Right atrium auricular region (tissue), 2 donors: ENCODE measurements around the gene UPF2. TPM values are rescaled to one million over a fixed set of nuclear protein-coding genes. Genes with fewer than 3 reads are reported as not detected.

Experiments
- DNase-seq: peaks from one replicate; pipeline ENCODE4 v3.0.0-alpha.2; 2019; ENCODE audit warnings: low spot score
- H3K27ac ChIP-seq, 2 donors: fragments of 200-600 bp; sonication (generic); 1 replicate in 1 of 2; 2 replicates in 1 of 2; pipeline ENCODE4 v1.5.1; 2016 to 2019
- H3K27me3 ChIP-seq, 2 donors: fragments of 200-600 bp; sonication (generic); one replicate each; pipeline versions ENCODE4 v1.5.1 to v1.6.0; 2017 to 2019
- H3K36me3 ChIP-seq: fragments of 200-600 bp; sonication (generic); one replicate; pipeline ENCODE4 v1.5.1; 2016
- H3K4me1 ChIP-seq, 2 donors: fragments of 200-600 bp; sonication (generic); one replicate each; pipeline versions ENCODE4 v1.5.1 to v1.6.0; 2017 to 2019
- H3K4me3 ChIP-seq, 2 donors: fragments of 200-600 bp; sonication (generic); 1 replicate in 1 of 2; 2 replicates in 1 of 2; pipeline ENCODE4 v1.5.1; 2017 to 2019; ENCODE audit warnings: mild to moderate bottlenecking in 1 of 2, moderate library complexity in 1 of 2
- H3K9me3 ChIP-seq, 2 donors: fragments of 200-600 bp; sonication (generic); one replicate each; pipeline ENCODE4 v1.5.1; 2019
- total RNA-seq, 2 donors: library from RNA; depleted of rRNA; stranded (reverse); fragments of >200 nt; gene quantifications; one replicate each; pipeline ENCODE4 v1.1.0, GENCODE V29; 2016
- TF ChIP-seq, protein P1 (sequence below), 2 donors: fragments of 200-600 bp; sonication (generic); IDR thresholded peaks; one replicate each; pipeline ENCODE4 v1.5.1; 2019; ENCODE audit warnings: antibody characterized with exemption in 2 of 2

UPF2 gene
- total RNA-seq, 2 donors from 2014 or later = 11.8 to 13.1 TPM

- Histone ChIP-seq H3K4me3 (no peak overlapping the region), H3K9me3 (no peaks in the 10 kb centered on the region), H3K27me3 (no peaks in the 10 kb centered on the region), H3K27ac (no peak overlapping the region), H3K36me3 (no peaks in the 10 kb centered on the region), H3K4me1 (peaks cover 0 to 8% of the 10 kb centered on the region in 2 donors)
- TF ChIP-seq, protein P1, sequence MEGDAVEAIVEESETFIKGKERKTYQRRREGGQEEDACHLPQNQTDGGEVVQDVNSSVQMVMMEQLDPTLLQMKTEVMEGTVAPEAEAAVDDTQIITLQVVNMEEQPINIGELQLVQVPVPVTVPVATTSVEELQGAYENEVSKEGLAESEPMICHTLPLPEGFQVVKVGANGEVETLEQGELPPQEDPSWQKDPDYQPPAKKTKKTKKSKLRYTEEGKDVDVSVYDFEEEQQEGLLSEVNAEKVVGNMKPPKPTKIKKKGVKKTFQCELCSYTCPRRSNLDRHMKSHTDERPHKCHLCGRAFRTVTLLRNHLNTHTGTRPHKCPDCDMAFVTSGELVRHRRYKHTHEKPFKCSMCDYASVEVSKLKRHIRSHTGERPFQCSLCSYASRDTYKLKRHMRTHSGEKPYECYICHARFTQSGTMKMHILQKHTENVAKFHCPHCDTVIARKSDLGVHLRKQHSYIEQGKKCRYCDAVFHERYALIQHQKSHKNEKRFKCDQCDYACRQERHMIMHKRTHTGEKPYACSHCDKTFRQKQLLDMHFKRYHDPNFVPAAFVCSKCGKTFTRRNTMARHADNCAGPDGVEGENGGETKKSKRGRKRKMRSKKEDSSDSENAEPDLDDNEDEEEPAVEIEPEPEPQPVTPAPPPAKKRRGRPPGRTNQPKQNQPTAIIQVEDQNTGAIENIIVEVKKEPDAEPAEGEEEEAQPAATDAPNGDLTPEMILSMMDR (IDR thresholded peaks at IDR 0.05) = no peak
- no peak for DNase-seq
Measured at GRCh38 chr10:11884706-11885423, 157.7 kb downstream of the UPF2 start.

GRCh38 chr10:11882646-11883375 is 159.8 kb downstream of the UPF2 start:
- Histone ChIP-seq H3K4me1 (peaks cover 0 to 8% of the 10 kb centered on the region in 2 donors), H3K9me3 (no peaks in the 10 kb centered on the region), H3K4me3 (no peak overlapping the region), H3K27me3 (no peaks in the 10 kb centered on the region), H3K36me3 (no peaks in the 10 kb centered on the region), H3K27ac (no peak overlapping the region)
- no peak for DNase-seq
- TF ChIP-seq, protein P1 (IDR thresholded peaks at IDR 0.05) = no peak

DNA sequence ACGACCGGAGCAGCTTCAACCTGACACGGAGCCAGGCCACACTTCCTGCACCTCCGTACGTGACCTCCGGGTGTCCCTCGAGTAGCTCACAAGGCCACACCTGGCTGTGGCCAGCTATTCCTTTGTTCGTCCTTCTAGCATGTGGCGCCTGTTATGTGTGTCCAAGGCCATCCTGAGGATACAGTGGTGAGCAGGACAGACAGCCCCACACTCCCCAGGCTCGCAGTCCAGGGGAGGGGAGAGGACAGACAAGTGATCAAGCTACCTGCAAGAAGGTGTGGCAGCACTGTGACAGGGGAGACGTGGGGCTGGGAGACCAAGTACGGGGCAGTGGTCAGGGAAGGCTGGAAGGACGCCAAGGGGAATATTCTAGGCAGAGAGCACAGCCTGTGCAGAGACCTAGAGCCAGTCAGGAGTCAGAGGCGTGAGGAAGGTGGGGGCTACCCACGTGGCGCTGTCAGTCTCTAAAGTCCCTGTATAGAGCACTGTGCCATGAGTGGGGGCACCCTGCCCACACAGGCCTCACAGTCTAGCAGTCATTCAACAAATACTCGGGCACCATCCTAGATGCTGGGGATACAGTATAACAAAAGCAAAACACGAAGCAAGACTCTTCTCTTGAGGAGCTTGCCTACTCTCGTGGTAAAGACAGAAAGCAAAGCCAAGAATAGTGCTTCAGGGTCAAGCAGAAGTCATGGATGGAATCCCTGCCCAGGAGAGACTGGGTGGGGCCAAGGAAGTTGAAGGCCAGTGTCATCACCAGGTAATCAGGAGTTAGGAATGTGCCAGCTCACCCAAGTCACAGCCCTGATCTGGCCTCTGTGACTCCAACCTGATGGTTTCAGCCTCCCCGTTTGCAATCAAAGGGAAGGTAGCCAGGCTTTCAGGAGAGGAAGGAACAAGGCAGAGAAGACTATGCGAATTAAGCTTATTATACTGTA is 160.9 kb downstream of the UPF2 start:
- no peaks in the 10 kb centered on the region for H3K27me3 ChIP-seq
- H3K36me3 ChIP-seq = no peaks in the 10 kb centered on the region
- TF ChIP-seq, protein P1 (IDR thresholded peaks at IDR 0.05) = no peak
- no peak for DNase-seq
- H3K9me3 ChIP-seq = no peaks in the 10 kb centered on the region
- H3K4me3 ChIP-seq = no peak overlapping the region
- no peak overlapping the region for H3K27ac ChIP-seq
- peaks cover 0 to 8% of the 10 kb centered on the region in 2 donors for H3K4me1 ChIP-seq

DNA sequence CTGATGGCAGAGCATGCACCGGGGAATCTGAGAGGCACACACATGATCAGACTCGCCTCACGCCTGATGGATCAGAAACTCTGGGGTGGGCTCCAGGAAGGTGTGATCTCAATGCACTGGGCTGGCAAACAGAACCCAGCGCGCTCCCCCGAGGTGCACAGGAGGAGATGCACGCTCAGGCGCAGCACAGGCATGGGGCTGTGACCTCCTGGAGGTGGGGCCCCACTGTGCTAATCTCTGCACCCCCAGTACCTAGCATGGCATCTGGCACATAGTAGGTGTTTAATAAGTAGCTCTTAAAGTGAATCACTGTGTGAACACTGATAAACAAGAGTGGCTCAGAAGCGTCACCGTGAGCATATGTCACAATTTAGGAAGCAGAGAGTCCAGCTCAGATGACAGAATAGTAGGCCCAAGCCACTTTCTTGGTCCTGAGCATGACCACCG is 161.6 kb downstream of the UPF2 start:
- peaks cover 0 to 6% of the 10 kb centered on the region in 2 donors for H3K4me1 ChIP-seq
- no peaks in the 10 kb centered on the region for H3K9me3 ChIP-seq
- H3K4me3 ChIP-seq = no peak overlapping the region
- no peaks in the 10 kb centered on the region for H3K27me3 ChIP-seq
- TF ChIP-seq, protein P1 (IDR thresholded peaks at IDR 0.05) = no peak
- no peak for DNase-seq
- H3K27ac ChIP-seq = no peak overlapping the region
- no peaks in the 10 kb centered on the region for H3K36me3 ChIP-seq

DNA sequence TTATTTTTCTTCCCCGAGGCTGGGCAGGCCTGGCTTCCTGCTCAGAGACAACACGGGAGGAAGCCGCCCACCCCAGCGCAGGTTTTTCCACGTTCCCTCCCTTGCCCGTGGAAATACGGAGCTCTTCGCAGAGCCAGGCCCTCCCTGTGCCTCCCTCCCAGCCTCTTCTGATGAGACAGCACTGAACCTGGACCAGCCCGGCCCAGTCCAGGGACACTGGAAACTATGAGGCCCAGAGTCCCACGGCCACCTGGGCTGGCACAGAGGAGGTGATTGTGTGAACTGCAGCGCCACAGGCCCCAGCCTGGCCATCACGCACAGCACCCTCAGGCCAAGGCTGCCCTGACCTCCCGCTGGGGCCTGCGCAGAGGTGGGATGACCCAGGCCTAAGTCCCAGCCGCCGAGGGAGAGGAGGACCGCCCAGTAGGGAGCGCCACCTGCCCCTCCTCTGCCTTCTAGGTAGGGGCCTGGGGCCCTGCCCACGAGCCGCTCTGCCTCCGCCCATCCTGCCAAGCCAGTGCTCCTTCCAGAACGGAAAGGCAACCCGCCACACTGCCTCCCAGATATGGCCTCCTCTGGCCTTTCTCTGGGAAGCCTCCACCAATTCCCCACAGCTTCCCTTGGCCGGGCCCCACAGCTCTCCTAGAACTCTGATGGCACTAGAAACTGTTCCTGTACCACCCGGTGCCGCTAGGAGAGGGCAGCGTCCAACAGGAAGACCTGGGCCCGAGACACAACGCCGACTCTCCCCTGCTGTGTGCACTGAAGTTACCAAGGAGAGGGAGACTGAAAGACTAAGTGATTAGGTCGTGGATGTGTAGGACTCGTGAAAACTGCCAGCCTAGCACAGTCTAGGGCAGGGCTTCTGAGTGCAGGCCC is 162.2 kb downstream of the UPF2 start:
- H3K4me1 ChIP-seq = peaks cover 0 to 9% of the 10 kb centered on the region in 2 donors
- H3K27ac ChIP-seq = no peak overlapping the region
- TF ChIP-seq, protein P1 (IDR thresholded peaks at IDR 0.05) = no peak
- H3K4me3 ChIP-seq = no peak overlapping the region
- H3K36me3 ChIP-seq = no peaks in the 10 kb centered on the region
- H3K27me3 ChIP-seq = no peaks in the 10 kb centered on the region
- no peaks in the 10 kb centered on the region for H3K9me3 ChIP-seq
- DNase-seq = no peak
